Activated CD4-positive, alpha-beta T cell treated with anti-CD3 and anti-CD28 coated beads, Interleukin-2, amount 50 U/mL, for 4 hours (primary cell): ENCODE measurements around the gene RPGRIP1L.

ENCODE experiments used
- DNase-seq, 2 experiments: peaks; one replicate each; pipeline ENCODE4 v3.0.0-alpha.2; 2020

Gene RPGRIP1L

GRCh38 chr16:53643474-53643873, 60.2 kb downstream of the RPGRIP1L start:
- no peak for DNase-seq

- no peak for DNase-seq
Measured at GRCh38 chr16:53642094-53642493, 61.6 kb downstream of the RPGRIP1L start.

GRCh38 chr16:53636978-53637377, 66.7 kb downstream of the RPGRIP1L start:
- DNase-seq, result no peak

- no peak for DNase-seq
Measured at GRCh38 chr16:53632526-53632925, 71.1 kb downstream of the RPGRIP1L start.

GRCh38 chr16:53631236-53632025, 72.2 kb downstream of the RPGRIP1L start:
- no peak for DNase-seq

- DNase-seq, result no peak
Measured at GRCh38 chr16:53629607-53630312, 73.9 kb downstream of the RPGRIP1L start.

- no peak for DNase-seq
Measured at GRCh38 chr16:53629151-53629550, 74.5 kb downstream of the RPGRIP1L start.

GRCh38 chr16:53626811-53627210, 76.8 kb downstream of the RPGRIP1L start:
- no peak for DNase-seq

- no peak for DNase-seq
Measured at GRCh38 chr16:53626161-53626560, 77.5 kb downstream of the RPGRIP1L start.

- no peak for DNase-seq
Measured at GRCh38 chr16:53625221-53625620, 78.4 kb downstream of the RPGRIP1L start.

GRCh38 chr16:53622315-53622714, 81.3 kb downstream of the RPGRIP1L start:
- no peak for DNase-seq

GRCh38 chr16:53620476-53620875, 83.2 kb downstream of the RPGRIP1L start:
- DNase-seq, result no peak

- no peak for DNase-seq
Measured at GRCh38 chr16:53619235-53619634, 84.4 kb downstream of the RPGRIP1L start.

- DNase-seq, result no peak
Measured at GRCh38 chr16:53614346-53614745, 89.3 kb downstream of the RPGRIP1L start.

- DNase-seq, result no peak
Measured at GRCh38 chr16:53612003-53612402, 91.7 kb downstream of the RPGRIP1L start.

GRCh38 chr16:53611179-53611696, 92.4 kb downstream of the RPGRIP1L start:
- DNase-seq, result no peak

GRCh38 chr16:53609536-53609935, 94.1 kb downstream of the RPGRIP1L start:
- no peak for DNase-seq

- DNase-seq, result no peak
Measured at GRCh38 chr16:53608094-53608493, 95.6 kb downstream of the RPGRIP1L start.

GRCh38 chr16:53605831-53606400, 97.7 kb downstream of the RPGRIP1L start:
- no peak for DNase-seq

GRCh38 chr16:53605356-53605755, 98.3 kb downstream of the RPGRIP1L start:
- DNase-seq, result no peak

GRCh38 chr16:53601961-53602360, 101.7 kb downstream of the RPGRIP1L start:
- DNase-seq, result no peak

GRCh38 chr16:53600616-53601015, 103.0 kb downstream of the RPGRIP1L start:
- no peak for DNase-seq

- DNase-seq, result no peak
Measured at GRCh38 chr16:53600126-53600525, 103.5 kb downstream of the RPGRIP1L start.

GRCh38 chr16:53599548-53599947, 104.1 kb downstream of the RPGRIP1L start:
- DNase-seq, result no peak
